HEK293T (cell line): Measurements from ENCODE around the gene DSC2.

Experiments
- ARNT ChIP-seq: fragments of 450-650 bp; IDR thresholded peaks from 2 replicates; pipeline ENCODE4 v1.6.1; 2017; ENCODE audit warnings: mild to moderate bottlenecking
- BHLHE40 ChIP-seq: fragments of 450-650 bp; IDR thresholded peaks from 2 replicates; pipeline ENCODE4 v1.6.1; 2016; ENCODE audit warnings: mild to moderate bottlenecking, moderate library complexity, borderline replicate concordance
- ELF4 ChIP-seq: fragments of 450-650 bp; IDR thresholded peaks from 2 replicates; pipeline ENCODE4 v1.6.1; 2017; ENCODE audit warnings: antibody characterized with exemption
- FOXA1 ChIP-seq: fragments of 450-650 bp; IDR thresholded peaks from 2 replicates; pipeline ENCODE4 v1.6.1; 2016; ENCODE audit warnings: mild to moderate bottlenecking
- FOXM1 ChIP-seq: fragments of 450-650 bp; IDR thresholded peaks from 2 replicates; pipeline ENCODE4 v1.6.1; 2017; ENCODE audit warnings: mild to moderate bottlenecking, borderline replicate concordance
- HDGF ChIP-seq: fragments of 450-650 bp; IDR thresholded peaks from 2 replicates; pipeline ENCODE4 v1.6.1; 2017; ENCODE audit warnings: antibody characterized with exemption, borderline replicate concordance
- SP1 ChIP-seq: fragments of 450-650 bp; IDR thresholded peaks from 2 replicates; pipeline ENCODE4 v1.6.1; 2017
- SUZ12 ChIP-seq: fragments of 450-650 bp; IDR thresholded peaks from 2 replicates; pipeline ENCODE4 v1.6.1; 2016; ENCODE audit warnings: mild to moderate bottlenecking
- TARDBP ChIP-seq: fragments of 450-650 bp; IDR thresholded peaks from 2 replicates; pipeline ENCODE4 v1.6.1; 2016
- ZNF384 ChIP-seq: fragments of 450-650 bp; IDR thresholded peaks from 2 replicates; pipeline ENCODE4 v1.6.1; 2016

GRCh38 chr18:31044926-31045325 is 57.3 kb downstream of the DSC2 start:
- TF ChIP-seq BHLHE40 (no peak), SP1 (no peak), TARDBP (no peak), FOXM1 (no peak), ELF4 (no peak), FOXA1 (no peak), ARNT (no peak), ZNF384 (no peak), HDGF (no peak), SUZ12 (no peak)
